Measurements from ENCODE around the gene QRICH2. TPM values are rescaled to one million over a fixed set of nuclear protein-coding genes. Genes with fewer than 3 reads are reported as not detected.

Gene QRICH2
- total RNA-seq, 2 experiments from 2014 or later: 1.8 to 2.1 TPM

DNA sequence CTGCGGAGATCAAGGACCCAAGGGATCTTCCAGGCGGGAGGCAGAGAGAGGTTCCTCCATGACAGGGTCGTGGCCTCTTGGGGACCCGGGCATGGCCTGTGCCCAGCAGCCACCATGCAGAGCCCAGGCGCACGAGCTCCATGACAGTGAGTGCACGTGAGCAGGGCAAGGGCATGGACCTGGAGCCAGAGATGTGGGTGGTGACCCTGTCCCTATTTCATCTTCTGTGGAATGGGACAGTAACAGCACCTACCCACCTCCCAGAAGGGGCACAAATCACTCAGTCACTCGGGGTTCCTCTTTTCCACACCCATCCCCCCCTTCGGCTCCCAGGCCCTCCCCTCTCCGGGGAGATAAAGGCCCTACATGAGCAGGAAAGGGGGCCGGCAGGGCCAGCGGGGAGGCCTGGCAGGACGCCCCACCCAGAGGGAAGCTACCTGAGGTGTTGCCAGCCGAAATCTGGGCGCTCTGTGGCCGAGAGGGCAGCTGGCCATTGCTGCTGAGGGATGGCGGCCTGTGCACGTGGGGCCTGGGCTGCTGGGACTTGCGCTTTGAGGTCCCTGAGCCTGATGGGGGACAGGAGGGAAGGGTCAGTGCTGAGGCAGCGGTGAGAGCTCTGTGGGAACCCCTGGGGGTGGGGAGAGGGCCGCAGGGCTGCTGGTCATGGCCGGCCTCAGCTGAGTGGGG, 32.6 kb downstream of the QRICH2 start:
- Mint-ChIP-seq H3K4me3 (no peak overlapping the region), H3K36me3 (ENCODE audit: low read depth) (peaks cover 13% of the 10 kb centered on the region), H3K9me3 (no peaks in the 10 kb centered on the region), H3K4me1 (ENCODE audit: low read depth) (peaks cover 42% of the 10 kb centered on the region), H3K27ac (peak overlapping the region; percentile 79), H3K27me3 (no peaks in the 10 kb centered on the region)
- ATAC-seq (ENCODE audit: poor library complexity) (no peak), DNase-seq (no peak)
- Histone ChIP-seq H3K9me3 (ENCODE audit: control insufficient read depth in 1 of 2, insufficient read depth in 1 of 2, low read length in 2 of 2) (no peaks in the 10 kb centered on the region), H3K4me3 (ENCODE audit: low read length) (no peak overlapping the region), H3K36me3 (ENCODE audit: insufficient read depth, low read length) (peaks cover 11% of the 10 kb centered on the region), H3K4me1 (ENCODE audit: insufficient read depth, low read length) (peaks cover 67% of the 10 kb centered on the region), H3K27ac (ENCODE audit: low read depth in 1 of 2, low read length in 2 of 2) (no peak overlapping the region), H3K27me3 (ENCODE audit: control insufficient read depth in 1 of 2, insufficient read depth in 2 of 2, low read length in 2 of 2) (no peaks in the 10 kb centered on the region)
- intact Hi-C loops (cut with DNase I, micrococcal nuclease): loop anchor here in 1 of 2 experiments (5.0 kb wide), 1 partner anchor 368 kb away; no protein-coding TSS in a partner anchor
- CTCF ChIA-PET: interaction anchor here (2.0 to 3.1 kb wide), 2 partner anchors 96 to 154 kb away, joined by 6 to 25 read pairs; no protein-coding TSS in a partner anchor
- TF ChIP-seq, protein P1, sequence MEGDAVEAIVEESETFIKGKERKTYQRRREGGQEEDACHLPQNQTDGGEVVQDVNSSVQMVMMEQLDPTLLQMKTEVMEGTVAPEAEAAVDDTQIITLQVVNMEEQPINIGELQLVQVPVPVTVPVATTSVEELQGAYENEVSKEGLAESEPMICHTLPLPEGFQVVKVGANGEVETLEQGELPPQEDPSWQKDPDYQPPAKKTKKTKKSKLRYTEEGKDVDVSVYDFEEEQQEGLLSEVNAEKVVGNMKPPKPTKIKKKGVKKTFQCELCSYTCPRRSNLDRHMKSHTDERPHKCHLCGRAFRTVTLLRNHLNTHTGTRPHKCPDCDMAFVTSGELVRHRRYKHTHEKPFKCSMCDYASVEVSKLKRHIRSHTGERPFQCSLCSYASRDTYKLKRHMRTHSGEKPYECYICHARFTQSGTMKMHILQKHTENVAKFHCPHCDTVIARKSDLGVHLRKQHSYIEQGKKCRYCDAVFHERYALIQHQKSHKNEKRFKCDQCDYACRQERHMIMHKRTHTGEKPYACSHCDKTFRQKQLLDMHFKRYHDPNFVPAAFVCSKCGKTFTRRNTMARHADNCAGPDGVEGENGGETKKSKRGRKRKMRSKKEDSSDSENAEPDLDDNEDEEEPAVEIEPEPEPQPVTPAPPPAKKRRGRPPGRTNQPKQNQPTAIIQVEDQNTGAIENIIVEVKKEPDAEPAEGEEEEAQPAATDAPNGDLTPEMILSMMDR (IDR thresholded peaks at IDR 0.05): no peak
- POLR2A ChIA-PET: interaction anchor here (0.6 to 14.0 kb wide), 7 partner anchors 11 to 938 kb away, joined by 3 to 394 read pairs (median 17); partner anchors contain the start of genes RNF157 and UBALD2

DNA sequence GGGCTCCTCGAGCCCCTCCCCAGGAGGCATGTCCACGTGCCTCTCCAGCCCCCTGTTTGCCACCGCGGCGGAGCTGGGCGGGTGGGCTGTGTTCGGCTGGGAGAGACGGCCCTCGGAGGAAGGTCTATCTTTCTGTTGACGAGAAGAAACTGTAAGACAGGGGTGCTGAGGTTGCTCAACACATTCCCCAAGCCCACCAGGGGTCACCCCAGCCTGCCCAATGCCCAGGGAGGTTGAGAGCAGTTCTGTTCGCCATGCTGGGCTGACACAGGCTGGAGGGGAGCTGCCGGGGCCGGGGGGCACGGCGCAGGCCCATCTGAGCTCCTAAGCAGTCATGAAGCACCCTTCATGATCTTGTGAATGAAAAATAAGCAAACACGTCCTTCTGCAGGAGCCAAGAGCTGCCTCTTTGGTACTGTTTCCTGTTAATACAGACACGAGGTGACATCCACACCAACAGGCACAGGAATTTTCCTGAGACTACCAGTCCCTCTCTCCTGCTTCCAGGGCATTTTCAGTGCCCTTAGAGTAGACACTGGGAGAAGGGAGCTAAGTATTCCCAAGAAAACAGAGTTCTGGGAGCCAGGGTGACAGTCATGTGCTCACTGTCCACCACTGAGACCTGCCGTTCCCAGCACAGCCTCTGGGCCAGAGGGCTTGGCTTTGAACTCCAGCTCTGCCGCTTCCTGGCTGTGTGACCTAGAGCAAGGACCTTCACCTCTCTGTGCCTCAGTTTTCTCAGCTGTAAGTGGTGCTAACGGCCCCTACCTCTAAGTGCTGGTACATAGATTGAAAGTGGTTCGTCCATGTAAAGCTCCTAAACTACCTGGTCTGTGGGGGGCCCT, 33.7 kb downstream of the QRICH2 start:
- ChIA-PET POLR2A (interaction anchor here (0.8 to 14.0 kb wide), 16 partner anchors 10 to 419 kb away, joined by 3 to 394 read pairs (median 6); partner anchors contain the start of genes EXOC7, FOXJ1, RNF157 and SPHK1), CTCF (interaction anchor here (1.2 to 3.1 kb wide), 3 partner anchors 92 to 153 kb away, joined by 6 to 25 read pairs (median 7); no protein-coding TSS in a partner anchor)
- Histone ChIP-seq H3K27ac (ENCODE audit: low read depth in 1 of 2, low read length in 2 of 2) (no peak overlapping the region), H3K9me3 (ENCODE audit: control insufficient read depth in 1 of 2, insufficient read depth in 1 of 2, low read length in 2 of 2) (no peaks in the 10 kb centered on the region), H3K36me3 (ENCODE audit: insufficient read depth, low read length) (peaks cover 22% of the 10 kb centered on the region), H3K27me3 (ENCODE audit: control insufficient read depth in 1 of 2, insufficient read depth in 2 of 2, low read length in 2 of 2) (no peaks in the 10 kb centered on the region), H3K4me3 (ENCODE audit: low read length) (no peak overlapping the region), H3K4me1 (ENCODE audit: insufficient read depth, low read length) (peaks cover 74% of the 10 kb centered on the region)
- Mint-ChIP-seq H3K27me3 (no peaks in the 10 kb centered on the region), H3K9me3 (no peaks in the 10 kb centered on the region), H3K4me3 (peak overlapping the region; percentile 58), H3K4me1 (ENCODE audit: low read depth) (peaks cover 47% of the 10 kb centered on the region), H3K27ac (peak overlapping the region; percentile 79), H3K36me3 (ENCODE audit: low read depth) (peaks cover 21% of the 10 kb centered on the region)
- intact Hi-C loops (cut with DNase I, micrococcal nuclease): no loop called here
- no peak for ATAC-seq (ENCODE audit: poor library complexity)
- no peak for DNase-seq
- TF ChIP-seq, protein P1 (IDR thresholded peaks at IDR 0.05): no peak

DNA sequence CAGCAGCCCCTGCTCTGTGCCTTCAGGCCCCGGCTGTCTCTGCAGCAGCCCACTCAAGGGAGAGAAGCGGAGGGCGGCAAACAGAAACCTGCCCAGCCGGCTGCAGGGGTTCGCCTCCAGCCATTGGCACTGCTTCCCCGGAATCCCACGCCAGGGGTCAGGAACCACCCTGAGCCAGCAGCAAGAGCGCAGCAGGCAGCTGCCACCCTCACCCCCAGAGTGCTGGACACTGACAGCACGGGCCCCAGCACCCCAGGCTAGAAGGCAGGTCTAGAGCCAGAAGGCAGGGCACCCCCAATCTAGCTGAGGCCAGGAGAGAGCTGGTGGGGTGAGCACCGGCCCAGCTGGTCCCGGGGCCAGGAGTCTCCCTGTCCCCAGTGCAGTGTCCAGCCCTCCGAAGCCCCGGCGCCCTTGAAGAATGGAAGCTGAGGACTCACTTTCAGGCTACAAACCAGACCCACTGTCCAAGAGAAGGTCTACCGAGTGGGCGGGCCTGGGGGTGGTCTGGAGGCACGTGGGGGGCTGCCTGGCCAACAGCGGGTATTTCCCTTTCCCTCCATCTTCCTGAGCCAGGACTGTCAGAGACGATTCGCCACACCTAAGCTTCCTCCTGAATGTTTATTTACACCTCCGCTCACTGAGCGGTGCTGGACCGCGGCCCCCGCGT, 34.5 kb downstream of the QRICH2 start:
- H3K27ac Mint-ChIP-seq: peak overlapping the region; percentile 98
- Histone ChIP-seq H3K36me3 (ENCODE audit: insufficient read depth, low read length) (peaks cover 30% of the 10 kb centered on the region), H3K4me1 (ENCODE audit: insufficient read depth, low read length) (peaks cover 75% of the 10 kb centered on the region), H3K9me3 (ENCODE audit: control insufficient read depth in 1 of 2, insufficient read depth in 1 of 2, low read length in 2 of 2) (no peaks in the 10 kb centered on the region), H3K27ac (ENCODE audit: low read depth in 1 of 2, low read length in 2 of 2) (peak overlapping the region in 1 of 2 donors; percentile 86), H3K4me3 (ENCODE audit: low read length) (no peak overlapping the region), H3K27me3 (ENCODE audit: control insufficient read depth in 1 of 2, insufficient read depth in 2 of 2, low read length in 2 of 2) (no peaks in the 10 kb centered on the region)
- H3K4me1 Mint-ChIP-seq (ENCODE audit: low read depth): peaks cover 52% of the 10 kb centered on the region
- no peaks in the 10 kb centered on the region for H3K9me3 Mint-ChIP-seq
- TF ChIP-seq, protein P1 (IDR thresholded peaks at IDR 0.05): no peak
- ChIA-PET POLR2A (interaction anchor here (0.5 to 14.0 kb wide), 16 partner anchors 9 to 418 kb away, joined by 3 to 394 read pairs (median 6); partner anchors contain the start of genes EXOC7, FOXJ1, RNF157 and SPHK1), CTCF (interaction anchor here (1.2 to 3.1 kb wide), 3 partner anchors 92 to 153 kb away, joined by 6 to 25 read pairs (median 7); no protein-coding TSS in a partner anchor)
- no peak for ATAC-seq (ENCODE audit: poor library complexity)
- peak overlapping the region; percentile 85 for H3K4me3 Mint-ChIP-seq
- DNase-seq: no peak
- no peaks in the 10 kb centered on the region for H3K27me3 Mint-ChIP-seq
- intact Hi-C loops (cut with DNase I, micrococcal nuclease): no loop called here
- peaks cover 27% of the 10 kb centered on the region for H3K36me3 Mint-ChIP-seq (ENCODE audit: low read depth)
